22Rv1 (cell line): Measurements from ENCODE around the gene NUP107.

Experiments used
- ZFX ChIP-seq: fragments of 450-650 bp; IDR thresholded peaks from 2 replicates; pipeline ENCODE4 v1.6.1; 2017; ENCODE audit warnings: antibody characterized with exemption, borderline replicate concordance
- TF ChIP-seq, protein P1 (sequence below): fragments of 450-650 bp; IDR thresholded peaks from 2 replicates; pipeline ENCODE4 v1.5.1; 2017; ENCODE audit warnings: mild to moderate bottlenecking

DNA sequence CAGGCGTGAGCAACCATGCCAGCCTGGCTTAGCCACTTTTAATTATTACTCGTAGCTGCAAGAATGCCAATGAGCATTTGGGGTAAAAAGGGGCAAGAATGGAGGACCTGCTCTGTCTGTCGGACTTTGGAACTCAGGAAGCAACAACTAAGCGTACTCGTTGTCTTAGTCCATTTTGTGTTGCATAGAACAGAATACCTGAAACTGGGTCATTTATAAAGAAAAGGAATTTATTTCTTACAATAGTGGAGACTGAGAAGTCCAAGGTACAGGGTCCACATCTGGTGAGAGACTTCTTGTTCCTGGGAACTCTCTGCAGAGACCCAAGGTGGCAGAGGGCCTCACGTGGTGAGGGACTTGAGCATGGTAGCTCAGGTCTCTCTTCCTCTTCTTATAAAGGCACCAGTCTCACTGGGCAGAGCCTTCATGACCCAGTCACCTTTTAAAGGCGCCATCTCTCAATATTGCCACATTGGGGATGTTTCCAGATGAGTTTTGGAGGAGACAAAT, 88.4 kb downstream of the NUP107 start:
- TF ChIP-seq, protein P1, sequence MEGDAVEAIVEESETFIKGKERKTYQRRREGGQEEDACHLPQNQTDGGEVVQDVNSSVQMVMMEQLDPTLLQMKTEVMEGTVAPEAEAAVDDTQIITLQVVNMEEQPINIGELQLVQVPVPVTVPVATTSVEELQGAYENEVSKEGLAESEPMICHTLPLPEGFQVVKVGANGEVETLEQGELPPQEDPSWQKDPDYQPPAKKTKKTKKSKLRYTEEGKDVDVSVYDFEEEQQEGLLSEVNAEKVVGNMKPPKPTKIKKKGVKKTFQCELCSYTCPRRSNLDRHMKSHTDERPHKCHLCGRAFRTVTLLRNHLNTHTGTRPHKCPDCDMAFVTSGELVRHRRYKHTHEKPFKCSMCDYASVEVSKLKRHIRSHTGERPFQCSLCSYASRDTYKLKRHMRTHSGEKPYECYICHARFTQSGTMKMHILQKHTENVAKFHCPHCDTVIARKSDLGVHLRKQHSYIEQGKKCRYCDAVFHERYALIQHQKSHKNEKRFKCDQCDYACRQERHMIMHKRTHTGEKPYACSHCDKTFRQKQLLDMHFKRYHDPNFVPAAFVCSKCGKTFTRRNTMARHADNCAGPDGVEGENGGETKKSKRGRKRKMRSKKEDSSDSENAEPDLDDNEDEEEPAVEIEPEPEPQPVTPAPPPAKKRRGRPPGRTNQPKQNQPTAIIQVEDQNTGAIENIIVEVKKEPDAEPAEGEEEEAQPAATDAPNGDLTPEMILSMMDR: no peak
- no peak for TF ChIP-seq ZFX
